ENCODE measurements around the gene FBXO38.

The FBXO38 gene

DNA sequence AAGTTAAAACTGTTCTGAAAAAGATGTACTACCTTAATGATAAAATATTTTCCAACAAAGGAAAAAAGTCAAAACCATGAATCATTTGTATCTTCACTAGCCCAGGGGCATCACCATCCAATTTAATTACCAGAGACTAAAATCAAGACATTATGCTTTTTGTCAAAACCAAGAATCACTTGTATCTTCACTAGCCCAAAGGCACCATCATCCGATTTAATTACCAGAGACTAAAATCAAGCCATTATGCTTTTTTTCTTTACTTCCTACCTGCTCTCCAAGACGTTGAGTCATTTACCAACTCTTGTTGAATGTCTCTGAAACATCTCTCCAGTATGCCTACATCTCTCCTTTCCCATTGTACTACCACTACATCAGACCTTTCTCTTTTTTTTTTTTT, 37.9 kb downstream of the FBXO38 start:
- in situ Hi-C loops (cut with HindIII; ENCODE audit: low sequenced_read_pairs): no loop called here

DNA sequence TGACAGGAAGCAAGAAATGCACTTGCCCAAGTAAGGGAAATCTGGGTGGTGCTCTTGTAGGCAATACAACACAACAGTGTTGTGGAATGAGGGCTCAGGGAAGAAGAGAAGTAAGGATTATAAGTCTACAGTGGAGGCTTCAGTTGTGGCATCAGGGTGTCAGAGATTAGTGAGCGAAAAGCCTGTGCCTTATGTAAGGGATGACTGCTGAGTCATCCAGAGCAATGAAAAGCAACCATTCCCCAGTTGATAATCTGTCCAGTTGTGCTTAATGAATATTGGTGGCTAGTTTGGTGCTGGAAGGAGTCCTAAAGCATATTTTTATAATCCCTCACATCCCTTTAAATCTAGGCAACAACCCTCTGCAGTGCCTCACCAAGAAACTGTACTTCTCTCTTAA, 42.0 kb downstream of the FBXO38 start:
- in situ Hi-C loops (cut with HindIII; ENCODE audit: low sequenced_read_pairs): no loop called here

GRCh38 chr5:148426514-148426913, 42.8 kb downstream of the FBXO38 start:
- in situ Hi-C loops (cut with HindIII; ENCODE audit: low sequenced_read_pairs): no loop called here

DNA sequence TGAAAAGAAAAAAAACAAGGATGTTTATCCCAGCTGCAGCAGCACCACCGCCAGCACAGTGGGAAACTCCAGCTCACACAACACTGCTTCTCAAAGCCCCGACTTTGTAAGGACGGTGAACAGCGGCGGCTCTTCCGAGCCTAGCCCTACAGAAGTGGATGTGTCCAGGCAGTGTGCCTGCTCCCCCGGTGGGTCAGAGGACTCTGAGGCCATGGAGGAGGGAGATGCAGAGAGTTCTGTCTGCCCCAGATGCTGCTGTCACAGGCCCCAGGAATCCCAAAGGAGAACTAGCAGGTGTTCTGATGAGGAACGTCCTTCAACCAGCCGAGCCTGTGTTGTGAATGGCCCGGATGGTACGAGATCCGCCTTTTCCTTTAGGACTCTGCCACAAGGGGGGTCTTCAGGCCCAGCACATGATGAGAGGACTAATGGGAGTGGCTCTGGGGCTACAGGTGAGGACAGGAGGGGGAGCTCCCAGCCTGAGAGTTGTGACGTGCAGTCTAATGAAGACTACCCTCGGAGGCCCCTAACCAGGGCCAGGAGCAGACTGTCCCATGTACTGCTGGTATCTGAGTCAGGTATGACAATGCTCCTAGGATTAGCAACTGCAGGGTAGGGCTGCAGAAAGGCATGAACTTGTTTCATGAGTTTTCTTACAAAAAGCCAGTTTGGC, 43.7 kb downstream of the FBXO38 start:
- in situ Hi-C loops (cut with HindIII; ENCODE audit: low sequenced_read_pairs): no loop called here

GRCh38 chr5:148428848-148429247, 45.1 kb downstream of the FBXO38 start:
- in situ Hi-C loops (cut with HindIII; ENCODE audit: low sequenced_read_pairs): no loop called here

- in situ Hi-C loops (cut with HindIII; ENCODE audit: low sequenced_read_pairs): no loop called here
Observed at GRCh38 chr5:148433826-148434225, 50.1 kb downstream of the FBXO38 start.

- in situ Hi-C loops (cut with HindIII; ENCODE audit: low sequenced_read_pairs): no loop called here
Observed at GRCh38 chr5:148436029-148436428, 52.3 kb downstream of the FBXO38 start.

DNA sequence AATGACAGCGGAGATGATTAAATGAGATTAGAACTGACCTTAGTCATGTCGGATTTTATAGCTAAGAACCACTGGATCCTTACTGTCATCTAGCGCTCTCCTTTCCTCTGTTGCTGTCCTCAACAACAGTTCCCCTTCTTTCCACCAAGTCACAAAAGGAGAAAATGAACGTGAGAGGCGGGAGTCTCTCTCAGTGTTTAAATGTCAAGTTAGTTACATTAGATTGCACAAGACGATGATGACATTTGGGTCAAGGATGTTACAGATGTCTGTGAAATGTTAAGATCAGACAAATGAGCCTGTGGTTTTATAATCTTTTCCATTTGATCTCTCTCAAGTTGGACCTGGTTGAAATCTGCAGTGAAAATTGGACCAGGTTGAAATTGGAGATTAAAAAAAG, 53.5 kb downstream of the FBXO38 start:
- in situ Hi-C loops (cut with HindIII; ENCODE audit: low sequenced_read_pairs): no loop called here

- in situ Hi-C loops (cut with HindIII; ENCODE audit: low sequenced_read_pairs): no loop called here
Observed at GRCh38 chr5:148438933-148439332, 55.2 kb downstream of the FBXO38 start.

- in situ Hi-C loops (cut with HindIII; ENCODE audit: low sequenced_read_pairs): no loop called here
Observed at GRCh38 chr5:148443241-148443640, 59.5 kb downstream of the FBXO38 start.

DNA sequence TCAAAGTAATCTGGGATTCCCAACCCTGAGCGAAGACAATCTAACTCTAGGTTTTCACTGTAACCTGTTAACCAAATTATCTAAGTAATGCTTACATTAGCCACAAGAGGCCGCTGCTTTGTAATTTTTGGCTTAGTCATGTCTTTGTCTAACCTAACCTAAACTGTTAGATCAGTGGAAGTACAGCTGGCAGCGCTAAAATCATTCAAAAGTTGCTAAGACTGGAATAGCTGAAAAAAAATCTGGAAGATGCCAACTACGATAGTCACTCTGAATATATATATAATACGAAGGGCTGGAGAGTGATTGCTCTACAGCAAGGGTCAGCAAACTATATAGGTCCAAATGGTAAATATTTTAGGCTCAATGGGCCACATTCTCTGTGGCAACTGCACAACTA, 60.2 kb downstream of the FBXO38 start:
- in situ Hi-C loops (cut with HindIII; ENCODE audit: low sequenced_read_pairs): no loop called here

DNA sequence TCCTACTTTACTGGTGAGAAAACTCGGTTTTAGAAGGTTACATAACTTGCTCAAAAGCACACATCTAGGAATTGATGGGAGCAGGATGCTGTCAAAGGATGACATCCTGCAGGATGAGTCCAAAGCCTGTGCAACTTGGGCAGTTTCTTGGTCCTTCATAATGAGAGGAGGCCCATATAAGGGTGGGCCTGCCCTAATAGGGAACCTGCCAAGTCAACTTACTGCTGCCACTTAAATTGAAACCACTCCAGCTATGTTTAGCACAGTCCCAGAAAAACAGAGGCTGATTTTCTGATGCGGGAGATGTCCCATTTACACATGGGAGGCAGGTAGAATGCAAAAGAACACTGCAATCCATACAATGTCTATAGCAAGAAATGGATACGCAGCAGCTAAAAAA, 61.8 kb downstream of the FBXO38 start:
- in situ Hi-C loops (cut with HindIII; ENCODE audit: low sequenced_read_pairs): no loop called here

DNA sequence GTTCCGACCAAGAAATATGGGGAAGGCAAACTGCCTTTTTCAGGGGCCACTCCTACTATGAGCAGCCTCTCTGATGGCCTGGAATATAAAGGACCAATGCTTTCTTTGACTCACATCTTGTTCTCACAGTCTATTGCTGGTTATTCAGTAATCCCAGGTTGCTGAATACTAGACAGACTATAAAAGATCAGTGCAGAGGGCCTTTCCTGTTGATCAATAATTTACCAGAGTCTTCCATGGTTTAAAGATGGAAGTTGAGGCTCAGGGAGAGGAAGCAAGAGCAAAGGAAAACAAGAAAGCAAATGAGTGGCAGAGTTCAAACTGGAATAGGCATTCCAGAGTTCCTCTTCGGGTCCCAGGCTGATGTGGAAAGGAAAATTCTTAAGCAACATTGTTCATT, 62.9 kb downstream of the FBXO38 start:
- in situ Hi-C loops (cut with HindIII; ENCODE audit: low sequenced_read_pairs): no loop called here

- in situ Hi-C loops (cut with HindIII; ENCODE audit: low sequenced_read_pairs): no loop called here
Observed at GRCh38 chr5:148452499-148453193, 68.9 kb downstream of the FBXO38 start.

DNA sequence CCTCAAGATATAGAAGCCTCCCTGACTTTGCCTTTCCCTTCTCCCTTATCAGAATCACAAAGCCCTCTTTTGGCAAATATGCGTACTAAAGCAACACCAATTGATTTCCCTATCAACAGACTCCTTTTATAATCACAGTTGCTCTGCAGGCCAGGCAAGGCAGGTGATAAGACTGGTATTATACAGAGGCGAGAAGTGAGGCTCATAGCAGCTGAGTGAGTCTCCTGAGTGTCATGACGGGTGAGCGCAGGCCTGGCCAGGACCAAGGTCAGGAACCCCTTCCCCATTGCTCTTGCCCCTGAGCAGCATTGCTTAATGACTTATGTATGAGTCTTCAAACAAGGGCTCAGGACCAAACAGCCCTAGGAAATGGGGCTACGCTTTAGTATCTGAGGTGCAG, 70.8 kb downstream of the FBXO38 start:
- in situ Hi-C loops (cut with HindIII; ENCODE audit: low sequenced_read_pairs): no loop called here

DNA sequence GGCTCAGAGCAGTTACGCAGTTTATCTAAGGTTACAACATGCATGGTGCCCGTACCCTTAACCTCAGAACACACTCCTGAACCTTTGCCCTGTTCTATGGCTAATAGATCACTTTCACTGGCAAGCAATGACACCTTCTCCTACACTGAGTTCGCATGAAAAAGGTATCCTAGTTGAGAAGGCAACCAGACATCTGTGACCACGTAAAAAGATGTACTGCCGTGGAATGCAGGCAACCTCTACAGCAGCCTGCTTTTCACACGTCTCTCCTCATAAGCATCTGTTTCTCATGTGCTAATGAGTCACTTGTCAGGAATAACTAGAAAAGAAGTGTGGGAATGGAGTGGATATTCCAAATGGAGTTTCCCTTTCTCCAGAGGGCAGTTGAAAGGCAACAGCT, 71.4 kb downstream of the FBXO38 start:
- in situ Hi-C loops (cut with HindIII; ENCODE audit: low sequenced_read_pairs): no loop called here

DNA sequence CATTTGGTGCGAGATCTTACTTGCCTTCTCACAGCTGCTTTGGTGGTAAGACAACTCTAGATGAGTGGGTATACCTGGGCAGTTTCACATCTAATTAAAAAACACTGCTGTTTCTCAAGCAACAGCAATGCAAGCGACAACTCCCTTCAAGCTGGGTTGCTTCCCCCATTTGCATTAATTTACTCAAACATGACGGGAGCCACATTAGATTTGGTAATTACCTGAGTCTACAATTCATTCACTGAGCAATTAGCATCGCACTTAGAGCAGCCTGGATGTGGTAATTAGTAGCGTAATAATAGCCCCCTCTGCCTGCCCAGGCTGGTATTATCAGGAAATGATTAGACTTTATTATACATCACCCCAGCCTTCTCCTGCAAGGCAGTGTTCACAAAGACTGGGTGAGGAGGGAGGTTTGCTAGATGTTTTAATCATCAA, 73.4 kb downstream of the FBXO38 start:
- in situ Hi-C loops (cut with HindIII; ENCODE audit: low sequenced_read_pairs): no loop called here

GRCh38 chr5:148458036-148458888, 74.5 kb downstream of the FBXO38 start:
- in situ Hi-C loops (cut with HindIII; ENCODE audit: low sequenced_read_pairs): no loop called here

DNA sequence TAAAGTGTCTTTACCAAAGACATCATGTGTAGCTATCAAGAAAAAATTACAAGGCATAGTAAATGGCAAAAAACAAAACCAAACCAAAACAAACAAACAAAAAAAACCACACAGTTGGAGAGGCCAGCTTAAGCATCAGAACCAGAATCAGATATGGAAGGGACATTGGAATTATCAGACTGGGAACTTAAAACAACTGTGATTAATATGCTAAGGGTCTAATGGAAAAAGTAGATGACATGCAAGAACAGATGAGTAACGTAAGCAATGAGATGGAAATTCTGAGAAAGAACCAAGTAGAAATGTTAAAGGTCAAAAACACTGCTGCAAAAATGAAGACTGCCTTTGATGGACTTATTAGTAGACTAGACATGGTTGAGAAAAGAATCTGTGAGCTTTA, 75.9 kb downstream of the FBXO38 start:
- in situ Hi-C loops (cut with HindIII; ENCODE audit: low sequenced_read_pairs): no loop called here

DNA sequence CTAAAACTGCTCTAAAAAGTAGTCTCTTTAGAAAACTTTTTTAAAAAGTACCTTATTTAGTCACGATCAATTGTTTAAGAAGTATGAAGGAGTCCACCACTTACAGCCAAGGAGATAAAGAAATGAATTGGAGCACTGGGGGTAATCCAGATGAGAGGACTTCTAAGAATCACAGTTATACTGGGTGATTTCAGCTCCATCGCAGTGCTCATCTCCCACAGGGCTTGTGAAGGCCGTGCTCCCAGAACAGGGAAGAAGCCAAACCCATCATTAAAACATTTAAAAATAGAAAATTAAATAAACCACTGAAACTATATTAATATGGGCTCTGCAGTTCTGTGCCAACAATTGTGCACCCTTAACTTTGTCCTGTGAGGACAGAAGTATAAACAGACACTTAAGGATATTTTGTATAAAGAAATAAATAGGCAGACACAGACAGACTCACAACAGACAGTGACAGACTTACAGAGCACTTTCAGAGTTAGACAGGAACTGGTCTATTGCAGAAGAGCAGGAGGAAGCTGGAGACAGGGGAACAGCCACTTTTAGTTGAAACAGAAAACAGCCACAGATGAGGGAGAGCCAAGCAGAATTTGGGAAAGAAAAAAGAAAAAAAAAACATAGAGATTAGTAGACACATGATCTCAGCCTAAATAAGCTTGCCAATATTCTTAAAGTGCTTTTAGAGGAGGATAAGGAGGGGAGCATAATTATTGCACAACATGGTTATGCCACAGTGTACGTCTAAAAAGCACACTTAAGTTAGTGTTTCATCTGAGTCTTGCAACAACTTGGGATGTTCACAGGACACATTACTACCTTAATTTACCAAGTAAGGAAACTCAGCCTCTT, 81.8 kb downstream of the FBXO38 start:
- in situ Hi-C loops (cut with HindIII; ENCODE audit: low sequenced_read_pairs): no loop called here

DNA sequence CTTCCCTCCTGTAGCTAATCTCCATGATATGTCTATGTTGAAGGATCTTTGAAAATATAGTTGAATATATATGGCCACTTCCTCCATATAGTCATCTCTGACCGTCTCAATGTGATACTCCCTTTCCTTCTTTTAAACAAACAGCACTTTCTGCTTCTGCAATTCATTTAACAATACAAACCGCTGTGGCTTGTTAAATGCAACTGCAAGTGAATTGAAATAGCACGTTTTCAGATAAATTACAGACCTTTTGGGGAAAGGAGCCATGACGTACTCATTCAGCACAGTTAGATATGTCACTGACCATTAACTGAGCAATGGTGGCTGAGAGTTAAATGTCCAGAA, 82.5 kb downstream of the FBXO38 start:
- in situ Hi-C loops (cut with HindIII; ENCODE audit: low sequenced_read_pairs): no loop called here
